K562 (cell line): ENCODE measurements around the gene PHACTR3. TPM values are rescaled to one million over a fixed set of nuclear protein-coding genes. Genes with fewer than 3 reads are reported as not detected.

Experiments
- SRSF9 ChIP-seq: fragments of 200-400 bp; formaldehyde crosslinking; IDR thresholded peaks from 2 replicates; pipeline ENCODE4 v1.6.1; 2017; ENCODE audit warnings: low read depth, low read length, borderline replicate concordance
- ZBED1 ChIP-seq: IDR thresholded peaks from 2 replicates; pipeline ENCODE4 v1.6.1; 2014
- ZNF518B ChIP-seq: fragments of 250-450 bp; sonication (Bioruptor Pico); IDR thresholded peaks from 2 replicates; pipeline ENCODE4 v1.5.0; 2021; ENCODE audit warnings: mild to moderate bottlenecking, moderate library complexity
- ZNF639 ChIP-seq, 2 experiments: fragments of 200-800 bp in 1 of 2; sonication (Bioruptor generic) in 1 of 2; sonication (generic) in 1 of 2; formaldehyde crosslinking in 1 of 2; IDR thresholded peaks in 1 of 2; conservative IDR thresholded peaks in 1 of 2; 2 replicates each; pipeline versions ENCODE4 v1.5.0 to v1.6.1; 2016 to 2020; ENCODE audit warnings: missing compliant biosample characterization in 1 of 2, missing genetic modification characterization in 1 of 2, missing genetic modification reagents in 1 of 2
- polyA plus RNA-seq, 8 experiments: library from polyadenylated mRNA; depleted of rRNA in 4 of 8; stranded (reverse) in 5 of 8; unstranded in 3 of 8; fragments of >200 nt; fragmentation: Nextera tagmentation in 2 of 8; fragmentation: Illumina TruSeq in 1 of 8; extraction: Ambion mirVana in 2 of 8; extraction: Trizol in 1 of 8; gene quantifications; 2 replicates each; pipeline versions ENCODE4 v1.2.1 to v1.2.3, GENCODE V29; 2011 to 2014; ENCODE audit warnings: inconsistent platforms in 1 of 8, missing spikeins in 1 of 8
- total RNA-seq, 7 experiments: library from RNA; depleted of rRNA in 6 of 7; stranded (reverse); fragments of >200 nt in 6 of 7; fragmentation: Illumina TruSeq in 2 of 7; extraction: Trizol in 2 of 7; gene quantifications; 2 replicates each; pipeline versions ENCODE4 v1.2.1 to v1.2.3, GENCODE V29; 2011 to 2021; ENCODE audit warnings: low replicate concordance in 1 of 7
- TF ChIP-seq, protein P1 (sequence below): fragments of 200-600 bp; sonication (generic); IDR thresholded peaks from one replicate; pipeline ENCODE4 v1.6.1; 2012; ENCODE audit warnings: mild to moderate bottlenecking, low read depth, low read length, inconsistent platforms

Gene PHACTR3
- total and polyA plus RNA-seq, 9 of the 15 experiments (the other 6 are each of a cell fraction or from before 2014, with no cell fraction given), result not detected

DNA sequence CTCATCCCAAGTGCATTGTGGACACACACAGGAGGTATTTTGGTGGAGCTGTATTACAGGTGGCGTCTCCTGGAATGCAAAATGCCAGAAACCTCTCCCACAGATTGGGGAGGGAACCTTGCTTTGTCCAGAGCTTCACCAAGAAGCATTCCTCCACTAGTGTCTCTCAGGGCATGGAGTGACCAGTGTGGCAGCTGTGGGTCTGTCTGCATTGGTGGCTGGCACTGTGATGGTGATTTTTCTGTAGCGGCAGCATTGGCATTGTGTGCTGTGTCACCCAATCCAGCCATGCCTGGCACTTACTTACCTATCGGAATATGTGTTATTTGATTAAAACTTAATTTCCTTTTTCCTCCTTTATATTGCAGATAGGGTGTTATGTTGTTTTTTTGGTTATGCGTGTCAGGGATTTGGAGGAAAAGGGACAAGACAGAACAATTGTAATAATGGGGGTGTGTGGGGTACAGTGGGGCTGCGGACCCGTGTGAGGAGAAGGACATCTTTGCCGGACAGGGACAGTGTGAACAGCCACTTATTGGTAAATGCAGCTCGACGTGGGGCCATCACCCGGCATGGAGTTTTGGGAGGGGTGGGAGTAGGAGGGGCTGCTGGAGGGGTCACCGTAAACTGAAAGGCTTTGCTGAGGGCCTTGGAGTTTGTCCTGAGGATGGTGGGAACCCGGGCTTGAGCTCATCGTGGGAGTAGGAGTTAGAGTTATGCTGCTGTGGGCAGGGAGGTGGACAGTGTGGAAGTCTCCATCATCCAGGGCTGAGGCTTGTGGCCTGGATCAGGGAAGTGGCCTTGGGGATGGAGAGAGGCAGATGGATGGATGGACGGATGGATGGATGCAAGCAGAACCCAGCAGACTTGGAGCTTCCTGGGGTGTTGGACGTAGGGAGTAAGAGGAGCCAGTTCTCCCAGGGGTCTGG is 224.0 kb downstream of the PHACTR3 start (continued):
- TF ChIP-seq ZNF518B (no peak), ZBED1 (no peak), SRSF9 (no peak), ZNF639 (CRISPR knock-in tag; conservative IDR thresholded peaks at IDR 0.05 in 1 of 2, IDR thresholded peaks at IDR 0.05 in 1 of 2) (no peak)
- TF ChIP-seq, protein P1, sequence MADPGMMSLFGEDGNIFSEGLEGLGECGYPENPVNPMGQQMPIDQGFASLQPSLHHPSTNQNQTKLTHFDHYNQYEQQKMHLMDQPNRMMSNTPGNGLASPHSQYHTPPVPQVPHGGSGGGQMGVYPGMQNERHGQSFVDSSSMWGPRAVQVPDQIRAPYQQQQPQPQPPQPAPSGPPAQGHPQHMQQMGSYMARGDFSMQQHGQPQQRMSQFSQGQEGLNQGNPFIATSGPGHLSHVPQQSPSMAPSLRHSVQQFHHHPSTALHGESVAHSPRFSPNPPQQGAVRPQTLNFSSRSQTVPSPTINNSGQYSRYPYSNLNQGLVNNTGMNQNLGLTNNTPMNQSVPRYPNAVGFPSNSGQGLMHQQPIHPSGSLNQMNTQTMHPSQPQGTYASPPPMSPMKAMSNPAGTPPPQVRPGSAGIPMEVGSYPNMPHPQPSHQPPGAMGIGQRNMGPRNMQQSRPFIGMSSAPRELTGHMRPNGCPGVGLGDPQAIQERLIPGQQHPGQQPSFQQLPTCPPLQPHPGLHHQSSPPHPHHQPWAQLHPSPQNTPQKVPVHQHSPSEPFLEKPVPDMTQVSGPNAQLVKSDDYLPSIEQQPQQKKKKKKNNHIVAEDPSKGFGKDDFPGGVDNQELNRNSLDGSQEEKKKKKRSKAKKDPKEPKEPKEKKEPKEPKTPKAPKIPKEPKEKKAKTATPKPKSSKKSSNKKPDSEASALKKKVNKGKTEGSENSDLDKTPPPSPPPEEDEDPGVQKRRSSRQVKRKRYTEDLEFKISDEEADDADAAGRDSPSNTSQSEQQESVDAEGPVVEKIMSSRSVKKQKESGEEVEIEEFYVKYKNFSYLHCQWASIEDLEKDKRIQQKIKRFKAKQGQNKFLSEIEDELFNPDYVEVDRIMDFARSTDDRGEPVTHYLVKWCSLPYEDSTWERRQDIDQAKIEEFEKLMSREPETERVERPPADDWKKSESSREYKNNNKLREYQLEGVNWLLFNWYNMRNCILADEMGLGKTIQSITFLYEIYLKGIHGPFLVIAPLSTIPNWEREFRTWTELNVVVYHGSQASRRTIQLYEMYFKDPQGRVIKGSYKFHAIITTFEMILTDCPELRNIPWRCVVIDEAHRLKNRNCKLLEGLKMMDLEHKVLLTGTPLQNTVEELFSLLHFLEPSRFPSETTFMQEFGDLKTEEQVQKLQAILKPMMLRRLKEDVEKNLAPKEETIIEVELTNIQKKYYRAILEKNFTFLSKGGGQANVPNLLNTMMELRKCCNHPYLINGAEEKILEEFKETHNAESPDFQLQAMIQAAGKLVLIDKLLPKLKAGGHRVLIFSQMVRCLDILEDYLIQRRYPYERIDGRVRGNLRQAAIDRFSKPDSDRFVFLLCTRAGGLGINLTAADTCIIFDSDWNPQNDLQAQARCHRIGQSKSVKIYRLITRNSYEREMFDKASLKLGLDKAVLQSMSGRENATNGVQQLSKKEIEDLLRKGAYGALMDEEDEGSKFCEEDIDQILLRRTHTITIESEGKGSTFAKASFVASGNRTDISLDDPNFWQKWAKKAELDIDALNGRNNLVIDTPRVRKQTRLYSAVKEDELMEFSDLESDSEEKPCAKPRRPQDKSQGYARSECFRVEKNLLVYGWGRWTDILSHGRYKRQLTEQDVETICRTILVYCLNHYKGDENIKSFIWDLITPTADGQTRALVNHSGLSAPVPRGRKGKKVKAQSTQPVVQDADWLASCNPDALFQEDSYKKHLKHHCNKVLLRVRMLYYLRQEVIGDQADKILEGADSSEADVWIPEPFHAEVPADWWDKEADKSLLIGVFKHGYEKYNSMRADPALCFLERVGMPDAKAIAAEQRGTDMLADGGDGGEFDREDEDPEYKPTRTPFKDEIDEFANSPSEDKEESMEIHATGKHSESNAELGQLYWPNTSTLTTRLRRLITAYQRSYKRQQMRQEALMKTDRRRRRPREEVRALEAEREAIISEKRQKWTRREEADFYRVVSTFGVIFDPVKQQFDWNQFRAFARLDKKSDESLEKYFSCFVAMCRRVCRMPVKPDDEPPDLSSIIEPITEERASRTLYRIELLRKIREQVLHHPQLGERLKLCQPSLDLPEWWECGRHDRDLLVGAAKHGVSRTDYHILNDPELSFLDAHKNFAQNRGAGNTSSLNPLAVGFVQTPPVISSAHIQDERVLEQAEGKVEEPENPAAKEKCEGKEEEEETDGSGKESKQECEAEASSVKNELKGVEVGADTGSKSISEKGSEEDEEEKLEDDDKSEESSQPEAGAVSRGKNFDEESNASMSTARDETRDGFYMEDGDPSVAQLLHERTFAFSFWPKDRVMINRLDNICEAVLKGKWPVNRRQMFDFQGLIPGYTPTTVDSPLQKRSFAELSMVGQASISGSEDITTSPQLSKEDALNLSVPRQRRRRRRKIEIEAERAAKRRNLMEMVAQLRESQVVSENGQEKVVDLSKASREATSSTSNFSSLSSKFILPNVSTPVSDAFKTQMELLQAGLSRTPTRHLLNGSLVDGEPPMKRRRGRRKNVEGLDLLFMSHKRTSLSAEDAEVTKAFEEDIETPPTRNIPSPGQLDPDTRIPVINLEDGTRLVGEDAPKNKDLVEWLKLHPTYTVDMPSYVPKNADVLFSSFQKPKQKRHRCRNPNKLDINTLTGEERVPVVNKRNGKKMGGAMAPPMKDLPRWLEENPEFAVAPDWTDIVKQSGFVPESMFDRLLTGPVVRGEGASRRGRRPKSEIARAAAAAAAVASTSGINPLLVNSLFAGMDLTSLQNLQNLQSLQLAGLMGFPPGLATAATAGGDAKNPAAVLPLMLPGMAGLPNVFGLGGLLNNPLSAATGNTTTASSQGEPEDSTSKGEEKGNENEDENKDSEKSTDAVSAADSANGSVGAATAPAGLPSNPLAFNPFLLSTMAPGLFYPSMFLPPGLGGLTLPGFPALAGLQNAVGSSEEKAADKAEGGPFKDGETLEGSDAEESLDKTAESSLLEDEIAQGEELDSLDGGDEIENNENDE, result no peak
